ENCODE results near the gene TOM1. TPM values are rescaled to one million over a fixed set of nuclear protein-coding genes. Genes with fewer than 3 reads are reported as not detected.
A peak's percentile ranks its signal among the peaks of the same experiment; 100 is the strongest.

TOM1 gene
- total and polyA plus RNA-seq, 2 of the 13 experiments (the other 11 are each of a cell fraction or from before 2014, with no cell fraction given), result 30.8 to 87.3 TPM

DNA sequence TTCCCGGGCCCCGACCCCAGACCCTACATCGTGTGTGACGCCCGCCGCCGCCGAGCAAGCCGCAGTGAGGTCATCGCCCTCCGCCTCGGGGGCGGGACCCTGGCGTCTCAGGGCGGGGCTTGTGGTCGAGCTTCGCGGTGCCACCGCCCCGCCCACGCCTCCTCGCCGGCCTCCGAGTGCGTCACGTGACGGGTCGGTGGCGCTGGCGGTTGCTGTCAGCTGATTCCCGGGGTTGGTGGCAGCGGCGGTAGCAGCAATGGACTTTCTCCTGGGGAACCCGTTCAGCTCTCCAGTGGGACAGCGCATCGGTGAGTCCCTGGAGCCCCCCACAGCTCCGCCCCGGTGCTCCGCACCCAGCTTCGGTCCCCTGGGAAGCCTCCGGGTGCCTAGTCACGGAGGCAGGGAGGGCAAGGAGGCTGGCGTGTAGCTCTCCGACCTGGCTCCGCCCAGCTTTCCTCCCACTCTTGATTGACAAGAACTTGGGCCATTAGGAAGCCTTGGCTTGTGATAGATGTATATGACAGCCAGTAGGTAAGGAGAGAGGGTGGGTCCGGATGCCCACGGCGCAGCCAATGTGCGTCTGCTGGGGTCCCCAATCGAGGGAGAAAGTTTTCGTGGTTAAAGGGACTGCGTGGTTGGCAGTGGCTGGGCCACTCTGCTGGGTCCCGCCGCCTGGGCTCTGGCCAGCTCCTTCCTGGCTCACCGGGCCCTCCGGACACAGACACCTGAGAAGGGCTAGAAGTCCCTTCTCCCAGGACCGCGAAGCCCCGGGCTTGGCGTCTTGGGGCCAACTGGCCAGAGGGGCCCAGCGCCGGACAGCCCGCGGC is at the start of gene TOM1 (continued):
- TF ChIP-seq, protein P1, sequence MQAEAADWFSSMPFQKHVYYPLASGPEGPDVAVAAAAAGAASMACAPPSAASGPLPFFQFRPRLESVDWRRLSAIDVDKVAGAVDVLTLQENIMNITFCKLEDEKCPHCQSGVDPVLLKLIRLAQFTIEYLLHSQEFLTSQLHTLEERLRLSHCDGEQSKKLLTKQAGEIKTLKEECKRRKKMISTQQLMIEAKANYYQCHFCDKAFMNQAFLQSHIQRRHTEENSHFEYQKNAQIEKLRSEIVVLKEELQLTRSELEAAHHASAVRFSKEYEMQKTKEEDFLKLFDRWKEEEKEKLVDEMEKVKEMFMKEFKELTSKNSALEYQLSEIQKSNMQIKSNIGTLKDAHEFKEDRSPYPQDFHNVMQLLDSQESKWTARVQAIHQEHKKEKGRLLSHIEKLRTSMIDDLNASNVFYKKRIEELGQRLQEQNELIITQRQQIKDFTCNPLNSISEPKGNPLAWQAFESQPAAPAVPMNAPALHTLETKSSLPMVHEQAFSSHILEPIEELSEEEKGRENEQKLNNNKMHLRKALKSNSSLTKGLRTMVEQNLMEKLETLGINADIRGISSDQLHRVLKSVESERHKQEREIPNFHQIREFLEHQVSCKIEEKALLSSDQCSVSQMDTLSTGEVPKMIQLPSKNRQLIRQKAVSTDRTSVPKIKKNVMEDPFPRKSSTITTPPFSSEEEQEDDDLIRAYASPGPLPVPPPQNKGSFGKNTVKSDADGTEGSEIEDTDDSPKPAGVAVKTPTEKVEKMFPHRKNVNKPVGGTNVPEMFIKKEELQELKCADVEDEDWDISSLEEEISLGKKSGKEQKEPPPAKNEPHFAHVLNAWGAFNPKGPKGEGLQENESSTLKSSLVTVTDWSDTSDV (CRISPR knock-in tag; IDR thresholded peaks at IDR 0.05), result no peak
- peak; percentile 97 for TF ChIP-seq RAD51 (IDR thresholded peaks at IDR 0.05; ENCODE audit: borderline replicate concordance)
- TF ChIP-seq EEA1 (CRISPR knock-in tag; IDR thresholded peaks at IDR 0.05; ENCODE audit: borderline replicate concordance), result 0 out of 2 replicates have a peak, but pooled peaks have one; percentile 18
- peak; percentile 6; the same call in 1 of the 2 replicates for TF ChIP-seq ZSCAN9 (CRISPR knock-in tag; IDR thresholded peaks at IDR 0.05; ENCODE audit: borderline replicate concordance)
- 0 out of 2 replicates have a peak, but pooled peaks have one; percentile 35 for TF ChIP-seq ZNF766 (CRISPR knock-in tag; IDR thresholded peaks at IDR 0.05; ENCODE audit: borderline replicate concordance)
- no peak for TF ChIP-seq NR1H2 (CRISPR knock-in tag; IDR thresholded peaks at IDR 0.05; ENCODE audit: borderline replicate concordance, low read depth)
- TF ChIP-seq ZNF547 (CRISPR knock-in tag; IDR thresholded peaks at IDR 0.05), result no peak
- no peak; the same call in 1 of the 2 replicates for TF ChIP-seq THAP11 (CRISPR knock-in tag; IDR thresholded peaks at IDR 0.05)
- TF ChIP-seq FOXJ3 (CRISPR knock-in tag; IDR thresholded peaks at IDR 0.05; ENCODE audit: borderline replicate concordance), result no peak
- peak; percentile 93 for TF ChIP-seq AKAP8 (CRISPR knock-in tag; IDR thresholded peaks at IDR 0.05)
- TF ChIP-seq ZSCAN21 (CRISPR knock-in tag; IDR thresholded peaks at IDR 0.05; ENCODE audit: borderline replicate concordance), result peak; percentile 77
- TF ChIP-seq KDM5A (IDR thresholded peaks at IDR 0.05; ENCODE audit: borderline replicate concordance, low read length), result peak; percentile 92
- TF ChIP-seq NFATC3 (CRISPR knock-in tag; IDR thresholded peaks at IDR 0.05), result no peak
- TF ChIP-seq, protein P2, sequence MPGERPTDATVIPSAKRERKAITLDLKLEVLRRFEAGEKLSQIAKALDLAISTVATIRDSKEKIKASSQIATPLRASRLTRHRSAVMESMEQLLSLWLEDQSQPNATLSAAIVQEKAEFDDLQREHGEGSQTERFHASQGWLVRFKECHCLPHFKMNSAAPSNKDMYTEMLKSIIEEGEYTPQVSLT (CRISPR knock-in tag; IDR thresholded peaks at IDR 0.05; ENCODE audit: borderline replicate concordance, low read depth), result peak; percentile 90; the same call in 1 of the 2 replicates
- TF ChIP-seq ZNF792 (CRISPR knock-in tag; IDR thresholded peaks at IDR 0.05), result no peak
- TF ChIP-seq YEATS2 (CRISPR knock-in tag; IDR thresholded peaks at IDR 0.05; ENCODE audit: borderline replicate concordance), result peak; percentile 49; the same call in 1 of the 2 replicates
- TF ChIP-seq, protein P3, sequence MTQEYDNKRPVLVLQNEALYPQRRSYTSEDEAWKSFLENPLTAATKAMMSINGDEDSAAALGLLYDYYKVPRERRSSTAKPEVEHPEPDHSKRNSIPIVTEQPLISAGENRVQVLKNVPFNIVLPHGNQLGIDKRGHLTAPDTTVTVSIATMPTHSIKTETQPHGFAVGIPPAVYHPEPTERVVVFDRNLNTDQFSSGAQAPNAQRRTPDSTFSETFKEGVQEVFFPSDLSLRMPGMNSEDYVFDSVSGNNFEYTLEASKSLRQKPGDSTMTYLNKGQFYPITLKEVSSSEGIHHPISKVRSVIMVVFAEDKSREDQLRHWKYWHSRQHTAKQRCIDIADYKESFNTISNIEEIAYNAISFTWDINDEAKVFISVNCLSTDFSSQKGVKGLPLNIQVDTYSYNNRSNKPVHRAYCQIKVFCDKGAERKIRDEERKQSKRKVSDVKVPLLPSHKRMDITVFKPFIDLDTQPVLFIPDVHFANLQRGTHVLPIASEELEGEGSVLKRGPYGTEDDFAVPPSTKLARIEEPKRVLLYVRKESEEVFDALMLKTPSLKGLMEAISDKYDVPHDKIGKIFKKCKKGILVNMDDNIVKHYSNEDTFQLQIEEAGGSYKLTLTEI (CRISPR knock-in tag; conservative IDR thresholded peaks at IDR 0.05), result no peak
- no peak for TF ChIP-seq ONECUT2 (CRISPR knock-in tag; IDR thresholded peaks at IDR 0.05)
- TF ChIP-seq MAZ (IDR thresholded peaks at IDR 0.05; ENCODE audit: borderline replicate concordance, low read depth, low read length), result peak; percentile 58; the same call in 1 of the 2 replicates
- TF ChIP-seq MAZ (CRISPR knock-in tag; IDR thresholded peaks at IDR 0.05; ENCODE audit: low read depth), result peak; percentile 21
